ENCODE results near the gene ARID1B. TPM values are rescaled to one million over a fixed set of nuclear protein-coding genes. Genes with fewer than 3 reads are reported as not detected.

The ARID1B gene
- total and polyA plus RNA-seq, 2 of the 4 experiments (the other 2 are of a cell fraction): 14.5 to 20.1 TPM

DNA sequence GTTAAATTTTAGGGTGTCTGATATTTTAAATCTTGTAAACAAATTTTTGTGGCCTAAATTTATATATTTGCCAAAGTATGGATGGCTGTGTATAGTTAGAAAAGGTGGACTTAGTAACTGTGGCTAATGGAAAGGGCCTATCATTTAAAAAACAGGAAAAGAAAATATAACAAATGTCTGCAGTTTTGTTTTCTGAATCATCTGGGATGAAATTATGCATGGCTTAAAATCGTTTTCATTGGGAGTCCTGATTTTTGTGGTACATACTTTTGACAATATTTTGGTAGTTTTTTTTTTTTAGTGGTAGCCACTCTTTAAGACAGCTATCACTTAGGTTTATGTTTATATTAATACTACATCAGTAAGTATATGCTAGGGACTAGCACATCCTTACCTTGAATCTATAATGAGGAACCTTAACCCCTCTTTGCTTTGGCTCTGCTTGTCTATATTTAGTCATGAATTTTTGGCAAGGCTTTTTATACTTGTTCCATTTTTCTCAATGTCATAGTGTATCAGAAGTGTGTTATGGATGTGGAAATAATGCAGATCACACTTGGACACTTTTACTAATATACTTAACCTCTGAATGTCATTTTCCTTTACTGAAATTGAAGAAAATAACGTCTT, 5.6 kb downstream of the ARID1B start (continued):
- TF ChIP-seq USF2 (IDR thresholded peaks at IDR 0.05; ENCODE audit: low read depth, low read length): no peak

DNA sequence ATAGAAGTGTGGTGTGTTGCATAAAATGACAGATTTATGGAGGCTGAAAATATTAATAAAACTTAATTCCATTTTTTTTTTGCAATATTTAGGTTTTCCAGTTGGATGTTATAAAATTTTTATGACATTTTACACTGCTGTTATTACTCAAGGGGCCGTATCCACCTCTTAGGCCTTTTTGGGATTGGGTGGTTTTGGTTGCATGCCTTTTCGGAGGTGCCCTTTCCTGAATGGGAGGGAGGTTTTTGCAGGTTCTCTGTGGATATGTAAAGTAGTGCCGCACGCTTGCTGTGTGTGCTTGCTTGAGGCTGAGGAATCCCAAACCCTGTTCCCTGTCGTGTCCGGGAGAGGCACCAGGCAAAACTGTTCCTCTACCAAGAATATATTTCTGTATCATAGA, 6.8 kb downstream of the ARID1B start:
- WGBS, 2 experiments (ENCODE audit: extremely low coverage in 2 of 2, insufficient read length in 1 of 2): 100% methylated on average over 1 of the region's 6 CpGs; no CpG with 5 or more reads in 1 of the 2 experiments
- TF ChIP-seq CHD1 (IDR thresholded peaks at IDR 0.05; ENCODE audit: low read depth, low read length) (no peak), NFE2L2 (IDR thresholded peaks at IDR 0.05; ENCODE audit: low read depth, low read length) (no peak), MXI1 (IDR thresholded peaks at IDR 0.05; ENCODE audit: borderline replicate concordance, low read depth, low read length) (no peak), MAZ (IDR thresholded peaks at IDR 0.05; ENCODE audit: borderline replicate concordance, low read depth, low read length) (no peak), CEBPB (IDR thresholded peaks at IDR 0.05; ENCODE audit: low read depth, low read length) (no peak), USF2 (IDR thresholded peaks at IDR 0.05; ENCODE audit: low read depth, low read length) (no peak), RFX5 (IDR thresholded peaks at IDR 0.05; ENCODE audit: low read depth, low read length) (no peak), RCOR1 (IDR thresholded peaks at IDR 0.05; ENCODE audit: insufficient replicate concordance, low read length) (no peak), RAD21 (IDR thresholded peaks at IDR 0.05; ENCODE audit: low read length) (no peak), BHLHE40 (IDR thresholded peaks at IDR 0.05; ENCODE audit: low read depth, low read length) (no peak), POLR2A (IDR thresholded peaks at IDR 0.05; ENCODE audit: low read depth, low read length) (no peak), SMC3 (IDR thresholded peaks at IDR 0.05; ENCODE audit: low read depth, low read length) (no peak), FOS (IDR thresholded peaks at IDR 0.05; ENCODE audit: low read depth, low read length) (no peak)
- TF ChIP-seq, protein P1, sequence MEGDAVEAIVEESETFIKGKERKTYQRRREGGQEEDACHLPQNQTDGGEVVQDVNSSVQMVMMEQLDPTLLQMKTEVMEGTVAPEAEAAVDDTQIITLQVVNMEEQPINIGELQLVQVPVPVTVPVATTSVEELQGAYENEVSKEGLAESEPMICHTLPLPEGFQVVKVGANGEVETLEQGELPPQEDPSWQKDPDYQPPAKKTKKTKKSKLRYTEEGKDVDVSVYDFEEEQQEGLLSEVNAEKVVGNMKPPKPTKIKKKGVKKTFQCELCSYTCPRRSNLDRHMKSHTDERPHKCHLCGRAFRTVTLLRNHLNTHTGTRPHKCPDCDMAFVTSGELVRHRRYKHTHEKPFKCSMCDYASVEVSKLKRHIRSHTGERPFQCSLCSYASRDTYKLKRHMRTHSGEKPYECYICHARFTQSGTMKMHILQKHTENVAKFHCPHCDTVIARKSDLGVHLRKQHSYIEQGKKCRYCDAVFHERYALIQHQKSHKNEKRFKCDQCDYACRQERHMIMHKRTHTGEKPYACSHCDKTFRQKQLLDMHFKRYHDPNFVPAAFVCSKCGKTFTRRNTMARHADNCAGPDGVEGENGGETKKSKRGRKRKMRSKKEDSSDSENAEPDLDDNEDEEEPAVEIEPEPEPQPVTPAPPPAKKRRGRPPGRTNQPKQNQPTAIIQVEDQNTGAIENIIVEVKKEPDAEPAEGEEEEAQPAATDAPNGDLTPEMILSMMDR (conservative IDR thresholded peaks at IDR 0.05; ENCODE audit: low read depth, low read length): no peak

More for the DNA sequence above, 6.8 kb downstream of the ARID1B start:
- Histone ChIP-seq H3K27ac (ENCODE audit: insufficient read depth, low read length) (no peak overlapping the region), H2BK120ac (ENCODE audit: low read depth, low read length) (no peak overlapping the region), H3K9me3 (ENCODE audit: control insufficient read depth, insufficient read depth, low read length) (no peaks in the 10 kb centered on the region), H3K4me1 (ENCODE audit: control insufficient read depth, insufficient read depth, low read length) (peaks cover 7% of the 10 kb centered on the region), H3K27me3 (ENCODE audit: control insufficient read depth, insufficient read depth, low read length) (no peaks in the 10 kb centered on the region), H2BK15ac (ENCODE audit: low read depth, low read length) (no peak overlapping the region), H3K79me1 (ENCODE audit: low read depth in 1 of 2, low read length in 2 of 2) (peaks cover 5 to 37% of the 10 kb centered on the region in 2 experiments; a peak in 2 of 4 replicates), H2BK5ac (ENCODE audit: low read depth, low read length, poor library complexity, severe bottlenecking) (no peak overlapping the region), H3K36me3 (ENCODE audit: control insufficient read depth, insufficient read depth, low read length) (peaks cover 2% of the 10 kb centered on the region), H4K5ac (ENCODE audit: low read depth, low read length) (no peak overlapping the region), H3K18ac (ENCODE audit: low read depth, low read length) (no peak overlapping the region), H3K9me1 (ENCODE audit: insufficient read depth, low read length) (peaks cover 7% of the 10 kb centered on the region; the same call in 1 of the 2 replicates), H3K4me2 (ENCODE audit: low read depth, low read length) (no peak overlapping the region), H4K8ac (ENCODE audit: low read depth in 2 of 2, low read length in 2 of 2) (no peak overlapping the region), H3K9ac (ENCODE audit: low read depth, low read length) (0 out of 2 replicates have a peak overlapping the region, but pooled peaks have one; percentile 14), H3K23ac (ENCODE audit: low read depth, low read length) (no peak overlapping the region; the same call in 1 of the 2 replicates), H3K56ac (ENCODE audit: extremely low read depth, insufficient read depth, low read length) (no peak overlapping the region), H2BK20ac (ENCODE audit: low read depth, low read length) (no peak overlapping the region), H3K4ac (ENCODE audit: low read depth, low read length) (peak overlapping the region; percentile 38; the same call in 1 of the 2 replicates), H2AK5ac (ENCODE audit: low read depth, low read length) (no peak overlapping the region), H4K91ac (ENCODE audit: insufficient read depth, low read depth, low read length) (no peak overlapping the region), H4K20me1 (ENCODE audit: insufficient read depth, low read length) (peaks cover 63% of the 10 kb centered on the region), H3K14ac (replicated peaks; ENCODE audit: low read depth, low read length) (no peak overlapping the region), H2AK9ac (replicated peaks; ENCODE audit: low read depth, low read length, poor library complexity) (no peak overlapping the region), H3K4me3 (ENCODE audit: insufficient read depth, low read depth, low read length) (no peak overlapping the region), H2AFZ (replicated peaks; ENCODE audit: low read length, poor library complexity) (no peak overlapping the region)
- ChIA-PET POLR2A (ENCODE audit: unreplicated experiment) (no interaction called here), CTCF (no interaction called here)
- ATAC-seq (ENCODE audit: low read depth): no peak
- in situ Hi-C loops (cut with MboI; ENCODE audit: low sequenced_read_pairs) (loop anchor here (10.0 kb wide), 2 partner anchors 171 to 231 kb away; no protein-coding TSS in a partner anchor), dilution Hi-C loops (cut with HindIII; ENCODE audit: low sequenced_read_pairs, unreplicated experiment) (no loop called here), intact Hi-C loops (cut with micrococcal nuclease) (loop anchor here (5.0 kb wide), 1 partner anchor 398 kb away; no protein-coding TSS in a partner anchor)
- DNase-seq: no peak
- no TSS peak for BruUV-seq (replicated peaks)

Measured in IMR-90 (cell line).